NCI-H2196 treated with DMSO at 0.1 percent for 48 hours (cell line): ENCODE results near the gene PDE1C.

ENCODE experiments used
- DNase-seq: peaks from one replicate; lab custom pipeline; 2025; ENCODE audit not compliant: unreplicated experiment; lab: John Stamatoyannopoulos, UW

Gene PDE1C

DNA sequence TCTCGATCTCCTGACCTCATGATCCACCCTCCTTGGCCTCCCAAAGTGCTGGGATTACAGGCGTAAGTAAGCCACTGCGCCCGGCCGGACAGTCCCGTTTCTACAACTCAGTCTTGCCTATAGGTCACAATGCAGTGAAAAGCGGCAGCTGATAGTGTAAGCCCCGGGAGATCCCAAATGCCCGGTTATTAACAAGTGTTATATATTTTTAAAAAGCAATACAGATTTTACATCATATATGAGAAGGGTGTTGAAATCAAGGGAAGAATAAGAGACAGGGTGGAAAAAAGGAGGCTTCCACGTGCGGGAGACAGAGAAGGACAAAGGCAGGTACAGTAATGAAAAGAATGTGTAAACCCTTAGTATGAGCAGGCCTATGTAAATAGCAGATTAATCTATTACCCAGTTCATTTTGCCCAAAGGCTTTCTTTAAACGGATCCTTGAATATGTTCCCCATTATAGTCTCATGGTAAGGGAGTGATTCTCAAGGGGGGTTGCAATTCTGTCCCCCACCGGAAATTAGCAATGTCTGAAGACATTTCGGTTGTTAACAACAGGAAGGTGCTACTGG, 170.8 kb downstream of the PDE1C start:
- DNase-seq, result no peak

DNA sequence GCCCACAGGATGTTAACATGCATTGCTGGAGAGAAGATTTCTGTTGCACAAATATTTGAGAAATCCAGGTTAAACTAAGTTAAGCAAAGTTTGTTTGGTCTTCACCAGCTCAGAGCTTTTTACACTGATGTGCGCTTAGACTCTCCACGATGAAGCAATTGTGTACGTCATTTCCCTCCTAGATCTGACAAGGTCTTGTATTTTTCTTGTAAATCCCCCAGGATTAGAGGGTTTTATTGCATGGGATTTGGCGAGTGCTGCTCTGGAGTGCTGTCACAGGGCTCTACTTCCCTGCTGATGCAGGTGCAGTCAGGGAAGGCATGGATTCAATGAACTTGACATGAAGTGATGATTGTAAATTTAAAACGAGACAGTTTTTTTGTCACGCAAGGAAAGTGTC, 173.3 kb downstream of the PDE1C start:
- DNase-seq, result no peak

DNA sequence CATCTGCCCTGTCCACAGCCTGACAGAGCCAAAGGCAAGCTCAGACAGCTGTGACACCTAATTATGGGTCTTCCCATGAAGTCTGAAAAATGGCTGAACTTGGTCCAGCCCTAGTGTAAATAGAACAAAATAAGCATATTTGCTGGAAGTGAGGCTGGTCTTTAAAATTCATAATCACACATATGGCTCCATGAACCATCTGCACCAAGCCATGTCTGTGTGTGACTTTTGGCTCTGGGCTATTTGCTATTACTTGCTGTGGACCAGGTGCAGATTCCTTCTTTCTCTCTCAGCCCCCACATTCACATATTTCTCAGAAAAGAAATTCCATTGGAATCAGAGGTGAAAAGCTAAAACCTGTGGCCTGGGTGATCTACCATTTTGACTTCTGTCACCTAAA, 175.9 kb downstream of the PDE1C start:
- DNase-seq, result no peak

GRCh38 chr7:31893365-31893764, 176.8 kb downstream of the PDE1C start:
- DNase-seq, result no peak

GRCh38 chr7:31892099-31892829, 177.9 kb downstream of the PDE1C start:
- no peak for DNase-seq

DNA sequence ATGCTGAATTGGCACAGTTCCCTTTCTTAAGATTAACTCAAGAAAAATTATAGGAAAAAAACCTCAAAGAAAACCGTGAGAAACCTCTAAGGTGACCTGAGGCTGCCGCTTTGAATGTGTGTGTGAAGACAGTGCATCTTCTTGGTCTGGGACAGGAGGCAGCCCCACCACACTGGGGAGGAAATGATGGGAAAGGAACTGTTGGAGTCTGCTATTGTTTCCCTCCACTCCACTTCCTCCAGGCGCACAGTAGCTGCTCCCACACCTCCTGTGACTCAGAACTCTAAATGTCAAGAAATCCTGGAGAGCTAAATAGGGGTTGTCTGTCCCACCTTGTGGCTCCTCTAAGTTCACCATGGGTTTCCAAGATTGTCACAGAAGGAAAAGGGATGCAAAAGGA, 179.4 kb downstream of the PDE1C start:
- DNase-seq, result no peak

GRCh38 chr7:31890198-31890597, 180.0 kb downstream of the PDE1C start:
- DNase-seq, result no peak

- no peak for DNase-seq
These were observed 183.2 kb downstream of the PDE1C start for GRCh38 chr7:31887006-31887405.

DNA sequence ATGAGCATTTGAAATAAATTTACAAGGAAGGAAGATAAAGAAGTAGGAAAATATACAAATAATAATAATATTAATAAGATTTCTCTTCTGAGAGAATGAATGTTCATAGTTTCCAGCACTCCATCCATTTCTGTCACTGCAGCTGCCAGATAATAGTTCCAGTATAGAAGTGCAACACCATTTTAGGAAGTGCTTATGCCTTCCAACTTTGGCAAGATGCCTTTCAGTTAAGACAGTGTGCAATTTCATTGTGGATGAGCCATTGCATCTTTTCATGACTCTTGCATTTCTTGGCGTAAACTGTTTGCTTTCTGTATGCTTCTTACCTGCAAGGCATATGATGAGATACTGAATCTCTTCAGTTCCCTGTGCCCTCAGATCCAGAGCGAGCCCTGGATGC, 185.0 kb downstream of the PDE1C start:
- DNase-seq, result no peak

GRCh38 chr7:31883761-31884164, 186.4 kb downstream of the PDE1C start:
- DNase-seq, result no peak

DNA sequence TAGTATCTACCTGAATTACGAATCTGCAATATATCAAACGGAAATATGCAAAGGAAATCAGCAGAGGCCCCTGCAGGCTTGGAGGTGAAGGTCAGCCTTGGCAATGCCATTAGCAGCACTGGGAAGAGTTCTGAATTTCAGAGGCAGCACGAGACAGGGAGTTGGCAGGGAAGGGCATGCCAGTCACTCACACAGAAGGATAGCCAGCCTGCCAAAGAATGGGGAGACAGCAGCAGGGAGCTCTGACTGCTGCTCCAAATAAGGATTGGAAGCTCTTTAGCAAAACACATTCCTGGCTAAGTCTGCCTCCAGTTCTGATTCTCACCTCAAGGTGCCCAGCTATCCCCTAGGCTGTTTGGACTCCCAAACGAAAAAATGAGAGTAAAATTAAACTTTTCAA, 188.0 kb downstream of the PDE1C start:
- no peak for DNase-seq

GRCh38 chr7:31878875-31879274, 191.3 kb downstream of the PDE1C start:
- DNase-seq, result no peak

DNA sequence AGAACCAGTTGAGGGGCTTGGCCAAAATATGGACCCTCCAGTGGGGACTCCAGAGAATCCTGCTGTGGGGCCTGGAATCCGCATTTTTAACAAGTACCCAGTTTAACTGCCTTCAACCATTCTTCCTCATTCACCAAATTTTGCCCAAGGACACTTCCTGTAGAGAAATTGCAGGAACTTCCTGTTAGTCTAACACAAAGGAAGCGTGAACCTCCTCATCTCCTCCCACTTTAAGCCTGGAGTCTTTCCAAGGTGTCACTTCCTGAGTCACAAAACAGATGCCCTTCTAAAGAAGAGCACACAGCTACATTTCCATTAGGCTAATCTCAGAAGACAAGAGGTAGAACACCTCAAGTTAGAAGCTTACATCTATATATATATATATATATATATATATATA, 194.8 kb downstream of the PDE1C start:
- no peak for DNase-seq

DNA sequence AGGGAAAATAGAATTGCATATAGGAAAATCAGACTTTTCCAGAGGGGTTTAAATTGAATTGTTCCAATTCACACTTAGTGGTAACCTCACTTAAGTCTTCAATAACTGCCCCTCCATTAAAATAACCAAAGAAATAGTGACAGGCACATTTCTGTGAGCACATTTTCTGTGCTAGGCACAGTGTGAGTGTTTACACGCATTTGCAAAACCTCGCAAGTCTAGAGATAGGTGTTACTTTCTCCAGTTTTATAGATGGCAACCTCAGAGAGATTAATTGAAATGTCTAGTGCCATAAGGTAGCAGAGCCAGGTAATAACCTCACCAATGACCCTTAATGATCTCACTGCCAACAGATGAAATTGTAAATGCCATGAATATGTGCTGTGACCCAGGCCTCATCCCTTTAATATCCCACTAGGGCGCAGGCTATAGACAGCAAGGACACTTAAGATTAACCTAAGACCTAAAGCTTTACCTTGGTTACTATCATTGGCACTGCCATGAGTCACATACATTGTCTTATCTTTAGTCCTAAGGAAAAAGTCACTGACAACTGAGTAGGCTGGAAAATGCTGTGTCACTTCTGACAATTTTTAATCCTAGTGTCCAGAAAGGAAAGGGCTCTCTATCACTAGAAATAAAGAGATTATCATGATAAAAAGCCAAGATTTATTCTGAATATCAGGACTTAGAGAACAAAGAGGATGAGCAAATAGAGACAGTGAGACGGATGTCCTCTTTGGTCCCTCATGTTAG, 195.4 kb downstream of the PDE1C start:
- no peak for DNase-seq

- DNase-seq, result no peak
These were observed 196.2 kb downstream of the PDE1C start for GRCh38 chr7:31873816-31874597.

- no peak for DNase-seq
These were observed 197.4 kb downstream of the PDE1C start for GRCh38 chr7:31872545-31873370.

DNA sequence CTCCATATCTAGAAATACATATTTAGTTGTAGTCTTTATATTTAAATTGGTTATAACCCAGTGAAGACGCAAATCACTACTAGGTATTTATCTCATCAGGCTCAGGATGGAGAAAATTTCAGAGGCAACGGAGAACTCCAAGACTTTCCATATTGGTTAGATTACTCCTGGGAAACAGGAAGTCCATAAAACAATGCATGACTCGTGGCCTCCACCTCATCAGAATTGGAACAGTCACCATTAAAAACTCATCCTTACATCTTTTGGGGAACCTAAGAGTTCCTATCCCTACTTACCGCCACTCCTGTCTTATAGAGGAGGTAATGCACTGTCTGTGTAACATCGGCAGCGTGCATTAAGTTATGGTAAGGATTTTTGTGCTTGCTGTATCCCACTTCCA, 205.6 kb downstream of the PDE1C start:
- no peak for DNase-seq

DNA sequence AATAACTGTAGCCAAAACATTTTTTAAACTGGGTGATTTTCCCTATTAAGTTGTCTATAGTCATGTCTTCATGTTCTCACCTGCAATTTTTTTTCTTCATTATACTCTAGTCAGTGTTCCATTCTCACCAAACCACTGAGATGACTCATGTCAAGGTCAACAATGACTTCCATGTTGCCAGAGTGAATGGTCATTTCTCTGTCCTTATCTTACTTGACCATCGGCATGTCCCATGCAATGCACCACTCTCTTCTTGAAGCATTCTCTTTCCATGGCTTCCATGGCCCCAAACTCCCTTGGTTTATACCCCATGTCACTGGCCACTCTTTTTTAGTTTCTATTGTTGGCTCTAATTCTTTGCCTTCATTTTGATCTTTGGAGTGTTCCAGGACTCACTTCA, 209.3 kb downstream of the PDE1C start:
- no peak for DNase-seq

DNA sequence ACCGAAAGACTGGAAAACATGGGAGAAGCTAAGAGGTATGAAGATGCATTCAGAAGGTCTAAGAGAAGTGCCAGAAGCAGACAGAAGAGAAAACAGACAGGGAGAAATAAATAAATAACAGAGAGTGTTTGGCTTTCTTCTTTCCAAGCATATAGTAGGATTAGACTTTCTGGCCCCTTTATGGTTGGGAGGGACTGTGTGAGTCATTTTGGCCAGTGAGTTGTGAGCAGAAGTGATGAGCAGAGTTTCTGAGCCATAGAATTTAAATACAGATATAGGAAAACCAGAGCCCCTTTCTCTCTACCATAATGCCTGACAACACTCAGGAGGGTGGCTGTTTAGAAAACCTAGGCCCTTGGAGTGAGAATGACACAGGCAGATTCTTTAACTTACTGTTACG, 212.2 kb downstream of the PDE1C start:
- DNase-seq, result no peak

DNA sequence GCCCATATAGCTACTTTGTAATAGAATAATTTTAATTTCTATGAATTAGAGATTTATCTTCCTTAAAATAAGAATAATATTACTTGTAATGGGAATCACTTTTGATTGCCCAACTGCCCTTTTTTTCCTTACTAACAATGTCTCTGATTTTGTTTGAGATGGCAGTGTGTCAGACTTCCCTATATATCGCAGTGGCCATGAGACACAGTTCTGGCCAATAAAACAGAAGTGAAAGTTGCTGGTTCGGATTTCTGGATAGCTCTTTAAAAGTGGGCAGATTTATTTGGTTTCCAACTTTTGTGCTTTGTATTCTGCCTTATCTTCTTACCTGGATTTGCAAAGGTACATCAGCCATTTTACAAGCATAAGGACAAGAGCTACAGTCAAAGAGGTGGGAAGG, 213.0 kb downstream of the PDE1C start:
- no peak for DNase-seq

DNA sequence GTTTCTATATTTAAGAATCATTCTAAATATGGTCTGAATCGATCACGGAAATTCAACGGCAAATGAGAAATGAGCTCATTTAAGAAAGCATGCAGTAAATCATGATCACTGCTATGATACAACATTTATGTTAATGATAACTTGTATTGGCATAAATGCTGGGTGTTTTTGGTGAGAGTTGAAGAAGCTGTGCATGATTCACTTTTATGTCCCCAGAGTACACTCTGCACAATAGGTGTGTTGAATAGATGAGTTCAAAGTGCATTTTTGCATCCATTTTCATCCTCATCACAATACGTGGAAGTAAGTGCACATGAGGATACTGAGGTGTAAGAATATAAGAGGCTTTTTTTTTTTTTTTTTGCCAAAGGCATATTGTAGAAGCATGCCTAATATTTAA, 213.9 kb downstream of the PDE1C start:
- DNase-seq, result no peak
